SK-MEL-5 (cell line): ENCODE results near the gene CLEC4F. TPM values are rescaled to one million over a fixed set of nuclear protein-coding genes. Genes with fewer than 3 reads are reported as not detected.
"Not testable (repeated sequence)": the region's sequence is repeated elsewhere in the genome, so short reads cannot be mapped to it uniquely, and the experiment has no call there.

ENCODE experiments used
- DNase-seq: peaks from one replicate; pipeline ENCODE4 v3.0.0-alpha.2; 2016; ENCODE audit warnings: low read depth, low spot score
- in situ Hi-C: cut with HindIII; loops from 2 replicates; pipeline ENCODE4 v1.10.0; 2016; ENCODE audit warnings: low sequenced_read_pairs, high pct_unique_total_duplicates, low pct_unique_long_range_greater_than_20kb
- total RNA-seq: library from RNA; depleted of rRNA; stranded (reverse); fragments of >200 nt; shearing (Covaris generic); gene quantifications from 2 replicates; pipeline ENCODE4 v1.2.3, GENCODE V29; 2014

Gene CLEC4F
- total RNA-seq, 1 experiment from 2014 or later = not detected

DNA sequence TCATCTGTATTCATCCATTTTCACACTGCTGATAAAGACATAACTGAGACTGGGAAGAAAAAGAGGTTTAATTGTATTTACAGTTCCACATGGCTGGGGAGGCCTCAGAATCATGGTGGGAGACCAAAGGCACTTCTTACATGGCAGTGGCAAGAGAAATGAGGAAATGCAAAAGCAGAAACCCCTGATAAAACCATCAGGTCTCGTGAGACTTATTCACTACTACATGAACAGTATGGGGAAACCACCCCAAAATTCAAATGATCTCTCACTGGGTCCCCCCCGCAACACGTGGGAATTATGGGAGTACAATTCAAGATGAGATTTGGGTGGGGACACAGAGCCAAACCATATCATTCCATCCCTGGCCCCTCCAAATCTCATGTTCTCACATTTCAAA lies 22.4 kb downstream of the CLEC4F start:
- in situ Hi-C loops = loop anchor here (25.0 kb wide), 1 partner anchor 486 kb away; the partner anchor contains the start of gene FAM136A

DNA sequence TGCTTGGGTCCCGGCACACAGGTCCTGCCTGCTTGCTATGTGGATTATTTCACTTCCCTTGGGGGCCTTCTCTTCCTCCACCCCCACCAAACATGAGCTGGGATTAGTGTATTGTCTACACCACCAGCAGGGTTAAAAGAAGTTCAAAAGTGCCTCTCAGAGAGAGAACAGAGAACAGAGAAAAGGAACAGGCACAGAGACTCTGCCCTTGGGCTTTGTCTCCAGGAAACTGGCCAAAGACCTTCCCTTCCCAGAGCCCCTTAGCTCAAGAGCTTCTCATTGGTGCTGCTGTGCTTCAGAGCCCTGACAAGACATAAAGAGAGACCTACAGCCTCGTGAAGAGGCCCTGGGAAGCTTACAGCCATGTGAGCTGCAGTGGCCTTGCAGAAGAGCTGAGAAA lies 22.9 kb downstream of the CLEC4F start:
- DNase-seq = no peak
- in situ Hi-C loops = loop anchor here (25.0 kb wide), 1 partner anchor 485 kb away; the partner anchor contains the start of gene FAM136A

More for the DNA sequence above, 22.4 kb downstream of the CLEC4F start:
- not testable (repeated sequence) for DNase-seq

DNA sequence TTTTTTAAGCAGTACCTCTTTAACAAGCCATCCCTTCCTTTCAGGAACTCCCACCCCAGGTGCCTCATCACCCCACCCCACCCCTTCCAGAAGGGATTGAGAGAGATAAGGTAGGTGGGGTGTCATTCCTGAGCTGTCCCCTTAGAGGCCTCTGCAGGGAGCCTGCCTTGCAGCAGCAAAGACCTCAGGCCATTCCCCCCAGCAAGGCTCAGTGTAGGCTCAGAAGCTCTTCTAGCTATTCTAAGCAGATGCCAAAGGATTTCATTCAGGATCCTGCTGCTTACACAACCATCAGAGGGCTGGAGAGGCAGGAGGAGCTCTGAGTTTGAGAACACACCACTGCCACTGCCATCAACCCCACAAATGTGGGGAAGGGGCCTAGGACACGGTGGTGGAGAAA lies 24.1 kb downstream of the CLEC4F start:
- in situ Hi-C loops = loop anchor here (25.0 kb wide), 1 partner anchor 484 kb away; the partner anchor contains the start of gene FAM136A
- no peak for DNase-seq

DNA sequence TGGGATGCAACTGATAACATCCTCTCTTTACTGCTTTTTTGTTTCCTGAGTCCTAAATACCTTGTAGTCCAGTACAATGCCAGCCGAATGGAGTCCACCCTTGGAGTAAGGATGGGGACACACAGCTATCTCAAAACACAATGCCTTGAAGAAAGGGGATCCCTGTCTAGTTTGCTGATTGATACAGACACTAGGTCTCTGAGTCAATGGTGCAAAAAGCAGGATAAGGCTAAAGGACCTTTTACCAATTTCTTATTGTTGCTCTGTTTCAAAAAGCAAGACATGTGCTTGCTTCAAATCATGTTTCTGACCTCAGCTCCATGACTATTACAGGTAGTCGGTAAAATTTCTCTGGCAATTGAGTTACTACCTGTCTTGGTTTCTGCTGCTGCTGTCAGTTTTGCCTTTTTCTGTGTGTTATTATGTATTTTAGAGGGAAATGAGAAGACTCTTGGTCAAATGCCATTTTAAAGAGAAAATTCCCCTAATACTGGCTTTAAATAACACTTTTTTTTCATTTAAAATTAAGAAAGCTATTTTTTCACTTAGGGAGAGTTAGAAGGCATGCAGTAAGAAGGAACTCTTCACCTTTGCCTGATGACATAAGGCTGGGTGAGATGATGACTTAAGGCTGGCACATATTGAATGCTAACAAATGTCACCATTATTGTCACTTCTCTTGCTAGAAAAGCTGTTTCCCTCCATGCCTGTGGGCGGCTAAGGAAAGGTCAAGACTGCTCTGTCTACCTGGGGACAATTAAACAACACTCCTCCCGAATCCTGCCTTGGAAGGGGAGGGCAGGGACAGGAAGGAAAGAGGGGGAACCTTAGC lies 25.0 kb downstream of the CLEC4F start:
- in situ Hi-C loops = loop anchor here (25.0 kb wide), 1 partner anchor 483 kb away; the partner anchor contains the start of gene FAM136A
- no peak for DNase-seq

- in situ Hi-C loops = loop anchor here (25.0 kb wide), 1 partner anchor 481 kb away; the partner anchor contains the start of gene FAM136A
- DNase-seq = no peak
These were observed 26.9 kb downstream of the CLEC4F start for GRCh38 chr2:70793450-70793849.

DNA sequence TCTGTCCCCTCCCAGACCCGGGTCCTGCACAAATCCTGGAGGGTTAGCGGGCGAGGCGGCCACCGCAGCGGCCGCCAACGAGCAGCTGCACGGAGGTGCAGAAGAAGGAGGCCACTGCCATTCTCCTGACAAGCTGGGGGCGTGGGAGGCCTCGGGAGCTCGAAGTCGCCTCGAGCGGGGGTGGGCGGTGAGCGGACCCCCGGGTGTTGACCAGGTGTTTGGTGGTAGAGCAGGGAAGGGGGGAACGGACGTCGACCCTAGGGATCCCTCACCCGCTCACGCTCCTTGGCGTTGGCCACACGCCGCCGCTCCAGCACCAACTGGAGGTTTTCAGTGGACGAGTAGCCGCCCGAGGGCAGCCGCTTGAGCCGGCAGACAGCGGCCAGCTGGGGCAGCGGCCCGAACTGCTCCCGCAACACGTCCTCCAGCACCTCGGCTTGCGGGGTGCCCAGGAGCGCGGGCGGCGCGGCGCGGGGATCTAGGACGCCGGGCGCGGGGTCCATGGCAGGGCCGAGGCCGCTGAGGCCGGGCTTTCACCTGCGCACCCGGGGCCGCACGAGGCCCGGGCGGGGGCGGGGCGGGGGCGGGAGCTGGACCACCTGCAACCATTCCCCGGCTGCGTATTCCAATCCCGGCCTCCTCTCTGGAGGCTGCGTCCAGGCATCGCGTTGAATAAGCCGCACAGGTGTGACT lies 30.1 kb downstream of the CLEC4F start, which contains the start of gene FIGLA:
Gene FIGLA, minus strand, starts transcription at position 508 of the 693 bp plus-strand sequence. Its CDS starts 5 bp downstream, at position 503.
- in situ Hi-C loops = loop anchor here (25.0 kb wide), 1 partner anchor 478 kb away; the partner anchor contains the start of gene FAM136A
- no peak for DNase-seq

DNA sequence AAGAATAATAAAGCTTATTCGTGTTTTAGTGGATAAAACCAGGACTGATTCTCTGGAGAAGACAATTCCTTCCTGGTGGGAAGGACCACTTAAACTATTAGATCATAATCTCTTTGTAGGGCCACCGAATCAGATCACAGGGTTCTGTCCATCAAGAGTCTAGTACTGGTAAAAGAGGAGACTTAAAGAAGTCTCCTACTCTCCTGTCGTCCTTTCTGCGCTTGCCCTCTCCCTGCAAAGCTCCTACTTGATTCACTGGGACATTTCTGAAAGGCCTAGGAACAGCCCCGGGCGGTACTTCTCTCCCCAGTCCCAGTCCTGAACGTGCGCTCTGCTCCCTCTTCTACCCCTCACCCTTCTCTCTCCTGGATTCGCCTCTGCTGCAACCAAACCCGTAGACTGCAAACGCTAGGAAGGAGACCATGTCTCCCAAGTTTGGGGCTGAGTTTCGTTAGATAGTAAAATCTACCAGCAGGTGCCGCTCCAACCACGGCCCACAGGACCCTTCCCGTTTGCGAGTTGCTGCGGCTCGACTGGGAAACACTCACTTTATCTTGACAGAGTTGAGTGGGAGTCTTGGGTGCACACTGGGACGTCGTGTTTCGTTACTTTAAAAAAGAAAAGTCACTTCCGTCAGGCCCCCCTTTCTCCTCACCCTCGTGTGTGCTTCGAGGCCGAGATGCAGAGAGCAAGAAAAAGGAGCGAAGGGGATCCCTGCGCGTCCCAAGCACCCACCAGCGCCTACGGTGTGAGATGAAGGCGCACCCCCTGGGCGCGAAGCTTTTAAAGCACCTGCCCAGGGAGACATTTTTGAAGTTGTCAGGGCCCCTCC lies 30.9 kb downstream of the CLEC4F start:
- peak; percentile 86 for DNase-seq
- in situ Hi-C loops = loop anchor here (25.0 kb wide), 1 partner anchor 477 kb away; the partner anchor contains the start of gene FAM136A

DNA sequence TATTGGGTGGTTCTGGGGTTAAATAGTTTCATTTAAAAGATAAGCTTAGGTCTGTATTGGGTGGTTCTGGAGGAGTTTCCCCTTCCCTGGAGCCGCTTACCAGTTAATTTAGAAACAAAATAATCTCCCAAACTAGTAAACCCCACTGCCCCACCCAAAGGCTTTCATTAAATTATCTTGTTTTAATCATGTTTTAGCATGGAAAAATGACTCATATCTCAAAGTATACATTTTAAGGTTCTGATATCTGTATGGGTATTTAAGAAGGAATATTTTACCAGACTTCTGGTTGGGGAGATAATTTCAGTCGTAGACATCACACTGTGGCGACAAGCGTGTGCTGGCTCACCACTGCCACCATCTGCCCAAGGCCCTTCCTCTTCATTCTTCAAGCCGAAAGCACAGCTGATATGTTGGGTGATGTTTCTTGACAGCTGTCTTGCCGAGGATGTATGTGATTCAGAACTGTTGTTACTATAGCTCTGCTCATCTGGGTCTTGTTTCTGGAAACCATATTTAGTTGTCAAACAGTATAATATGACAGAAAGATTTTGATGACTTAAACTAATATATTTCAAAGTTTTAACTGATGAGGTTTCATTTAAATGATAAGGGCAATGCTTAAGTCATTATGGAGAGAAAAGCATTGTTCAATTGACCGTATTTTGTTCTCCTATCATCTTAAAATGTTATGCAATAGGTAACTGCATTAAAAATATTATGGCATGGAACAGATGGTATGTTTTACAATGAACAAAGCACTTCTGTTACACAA lies 35.1 kb downstream of the CLEC4F start:
- in situ Hi-C loops = loop anchor here (25.0 kb wide), 1 partner anchor 473 kb away; the partner anchor contains the start of gene FAM136A
- peak; percentile 76 for DNase-seq

GRCh38 chr2:70784320-70784719 lies 36.1 kb downstream of the CLEC4F start:
- DNase-seq = no peak
- in situ Hi-C loops = loop anchor here (25.0 kb wide), 1 partner anchor 472 kb away; the partner anchor contains the start of gene FAM136A

- in situ Hi-C loops = loop anchor here (25.0 kb wide), 1 partner anchor 468 kb away; the partner anchor contains the start of gene FAM136A
- no peak for DNase-seq
These were observed 40.4 kb downstream of the CLEC4F start for GRCh38 chr2:70779911-70780545.

- in situ Hi-C loops = loop anchor here (25.0 kb wide), 1 partner anchor 467 kb away; the partner anchor contains the start of gene FAM136A
- DNase-seq = no peak
These were observed 40.9 kb downstream of the CLEC4F start for GRCh38 chr2:70779491-70779890.

GRCh38 chr2:70778676-70779075 lies 41.7 kb downstream of the CLEC4F start:
- in situ Hi-C loops = loop anchor here (25.0 kb wide), 1 partner anchor 466 kb away; the partner anchor contains the start of gene FAM136A
- DNase-seq = no peak

GRCh38 chr2:70777450-70777849 lies 42.9 kb downstream of the CLEC4F start:
- in situ Hi-C loops = loop anchor here (25.0 kb wide), 1 partner anchor 465 kb away; the partner anchor contains the start of gene FAM136A
- DNase-seq = no peak

DNA sequence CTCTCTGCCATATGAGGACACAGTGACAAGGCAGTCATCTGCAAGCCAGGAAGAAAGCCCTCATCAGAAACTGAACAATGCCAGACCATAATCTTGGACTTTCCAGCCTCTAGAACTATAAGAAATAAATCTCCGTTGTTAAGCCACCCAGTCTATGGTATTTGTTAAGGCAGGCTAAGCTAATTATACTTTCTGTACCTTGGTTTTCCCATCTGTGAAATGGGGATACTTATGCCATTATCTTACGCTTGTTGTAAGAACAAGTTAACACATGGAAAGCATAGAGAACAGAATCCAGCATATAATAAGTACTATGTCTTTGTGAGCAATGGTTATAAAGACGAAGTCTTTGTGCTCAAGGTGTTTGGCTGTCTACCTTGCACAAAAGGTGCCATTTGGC lies 44.1 kb downstream of the CLEC4F start:
- in situ Hi-C loops = loop anchor here (25.0 kb wide), 1 partner anchor 464 kb away; the partner anchor contains the start of gene FAM136A
- no peak for DNase-seq

GRCh38 chr2:70775141-70775540 lies 45.3 kb downstream of the CLEC4F start:
- no peak for DNase-seq
- in situ Hi-C loops = loop anchor here (25.0 kb wide), 1 partner anchor 463 kb away; the partner anchor contains the start of gene FAM136A
